H1 (cell line): ENCODE measurements around the gene RAET1L. TPM values are rescaled to one million over a fixed set of nuclear protein-coding genes. Genes with fewer than 3 reads are reported as not detected.

Experiments used
- FOSL1 ChIP-seq: IDR thresholded peaks from 2 replicates; pipeline ENCODE4 v1.6.1; 2011; ENCODE audit warnings: mild to moderate bottlenecking, low read depth, low read length, moderate library complexity; ENCODE audit not compliant: insufficient read depth
- GABPA ChIP-seq: IDR thresholded peaks from 2 replicates; pipeline ENCODE4 v1.6.1; 2011; ENCODE audit warnings: mild to moderate bottlenecking, low read length, moderate library complexity, borderline replicate concordance; ENCODE audit not compliant: insufficient read depth
- HDAC6 ChIP-seq: IDR thresholded peaks from one replicate; pipeline ENCODE4 v1.7.1; 2012; ENCODE audit warnings: low read depth, mild to moderate bottlenecking, inconsistent platforms, low read length, moderate library complexity
- JUN ChIP-seq: IDR thresholded peaks from 2 replicates; pipeline ENCODE4 v1.6.1; 2011; ENCODE audit warnings: low read depth, mild to moderate bottlenecking, improper control_type of control experiment, low read length
- KDM5A ChIP-seq: fragments of 200-600 bp; IDR thresholded peaks from 2 replicates; pipeline ENCODE4 v1.7.1; 2012; ENCODE audit warnings: mild to moderate bottlenecking, low read length, inconsistent platforms, mixed read lengths
- SP2 ChIP-seq: IDR thresholded peaks from 2 replicates; pipeline ENCODE4 v1.6.1; 2012; ENCODE audit warnings: mild to moderate bottlenecking, low read length, inconsistent platforms
- polyA plus RNA-seq, 7 experiments: library from polyadenylated mRNA; depleted of rRNA in 3 of 7; stranded (reverse) in 5 of 7; unstranded in 2 of 7; fragments of >200 nt in 5 of 7; fragments of 200-250 nt in 2 of 7; gene quantifications; 1 replicate in 5 of 7; 2 replicates in 1 of 7; 4 replicates in 1 of 7; pipeline versions ENCODE4 v1.2.1 to v1.2.3, GENCODE V29; 2011 to 2013; ENCODE audit warnings: missing spikeins in 2 of 7, mixed read lengths in 2 of 7
- total RNA-seq: library from RNA; stranded (reverse); fragmentation: NEBNext Ultra II Directional; extraction: Animal tissue kit (Norgen Biotek cat#: 25700); gene quantifications from 2 replicates; pipeline ENCODE4 v1.2.1, GENCODE V29; 2021
- TF ChIP-seq, protein P1 (sequence below): fragments of 300-600 bp; sonication (generic); IDR thresholded peaks from 2 replicates; pipeline ENCODE4 v1.7.1; 2012; ENCODE audit warnings: low read length, moderate library complexity, mild to moderate bottlenecking, inconsistent platforms; ENCODE audit not compliant: insufficient replicate concordance
- TF ChIP-seq, protein P2 (sequence below): IDR thresholded peaks from 2 replicates; pipeline ENCODE4 v1.6.1; 2012; ENCODE audit warnings: low read length, inconsistent platforms

RAET1L gene
- total and polyA plus RNA-seq, 2 of the 8 experiments (the other 6 are each of a cell fraction or from before 2014, with no cell fraction given) = not detected

DNA sequence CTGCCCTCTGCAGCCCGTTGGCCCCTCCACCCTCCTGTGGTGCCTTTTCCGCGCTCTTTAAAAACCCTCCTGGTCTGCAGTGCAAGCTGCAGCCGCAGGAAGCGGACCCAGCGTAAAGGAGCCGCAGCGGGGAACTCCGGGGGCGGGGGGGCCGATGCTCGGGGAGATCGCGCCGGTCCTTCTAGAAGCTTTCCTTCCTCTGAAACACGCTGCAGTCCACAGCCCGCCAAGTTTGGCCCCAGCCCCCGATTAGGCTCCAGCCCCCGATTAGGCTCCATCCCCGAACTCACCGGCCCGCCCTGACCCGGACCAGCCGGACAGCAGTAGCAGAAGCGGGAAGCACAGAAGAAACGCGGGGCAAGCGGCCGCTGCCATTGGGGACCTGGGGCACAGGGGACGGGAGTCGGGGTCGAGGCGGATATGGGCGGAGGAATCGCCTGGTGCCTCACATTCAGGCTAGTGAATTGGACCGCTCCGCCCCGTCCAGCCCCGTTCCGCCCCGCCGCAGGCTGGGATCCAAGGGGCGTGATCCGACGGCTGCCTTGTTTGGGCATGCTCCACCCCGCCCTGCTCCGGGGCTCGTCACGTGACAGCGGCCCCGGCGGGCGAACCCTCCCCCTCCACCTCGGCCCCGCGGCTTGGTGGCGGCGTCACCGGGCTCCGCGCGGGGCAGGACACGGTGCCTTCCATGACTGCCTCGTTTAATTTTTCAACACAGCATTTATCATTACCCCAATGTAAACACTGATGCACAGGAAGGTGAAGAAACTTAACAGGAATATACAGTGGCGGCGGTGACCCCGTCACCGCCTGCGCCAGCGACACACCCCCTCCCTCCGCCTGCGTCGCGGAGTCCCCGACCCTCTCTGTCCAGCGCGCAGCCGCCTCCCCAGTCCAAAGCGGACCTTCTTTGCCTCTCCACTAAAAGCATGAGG, 20.3 kb downstream of the RAET1L start (continued):
- TF ChIP-seq, protein P1, sequence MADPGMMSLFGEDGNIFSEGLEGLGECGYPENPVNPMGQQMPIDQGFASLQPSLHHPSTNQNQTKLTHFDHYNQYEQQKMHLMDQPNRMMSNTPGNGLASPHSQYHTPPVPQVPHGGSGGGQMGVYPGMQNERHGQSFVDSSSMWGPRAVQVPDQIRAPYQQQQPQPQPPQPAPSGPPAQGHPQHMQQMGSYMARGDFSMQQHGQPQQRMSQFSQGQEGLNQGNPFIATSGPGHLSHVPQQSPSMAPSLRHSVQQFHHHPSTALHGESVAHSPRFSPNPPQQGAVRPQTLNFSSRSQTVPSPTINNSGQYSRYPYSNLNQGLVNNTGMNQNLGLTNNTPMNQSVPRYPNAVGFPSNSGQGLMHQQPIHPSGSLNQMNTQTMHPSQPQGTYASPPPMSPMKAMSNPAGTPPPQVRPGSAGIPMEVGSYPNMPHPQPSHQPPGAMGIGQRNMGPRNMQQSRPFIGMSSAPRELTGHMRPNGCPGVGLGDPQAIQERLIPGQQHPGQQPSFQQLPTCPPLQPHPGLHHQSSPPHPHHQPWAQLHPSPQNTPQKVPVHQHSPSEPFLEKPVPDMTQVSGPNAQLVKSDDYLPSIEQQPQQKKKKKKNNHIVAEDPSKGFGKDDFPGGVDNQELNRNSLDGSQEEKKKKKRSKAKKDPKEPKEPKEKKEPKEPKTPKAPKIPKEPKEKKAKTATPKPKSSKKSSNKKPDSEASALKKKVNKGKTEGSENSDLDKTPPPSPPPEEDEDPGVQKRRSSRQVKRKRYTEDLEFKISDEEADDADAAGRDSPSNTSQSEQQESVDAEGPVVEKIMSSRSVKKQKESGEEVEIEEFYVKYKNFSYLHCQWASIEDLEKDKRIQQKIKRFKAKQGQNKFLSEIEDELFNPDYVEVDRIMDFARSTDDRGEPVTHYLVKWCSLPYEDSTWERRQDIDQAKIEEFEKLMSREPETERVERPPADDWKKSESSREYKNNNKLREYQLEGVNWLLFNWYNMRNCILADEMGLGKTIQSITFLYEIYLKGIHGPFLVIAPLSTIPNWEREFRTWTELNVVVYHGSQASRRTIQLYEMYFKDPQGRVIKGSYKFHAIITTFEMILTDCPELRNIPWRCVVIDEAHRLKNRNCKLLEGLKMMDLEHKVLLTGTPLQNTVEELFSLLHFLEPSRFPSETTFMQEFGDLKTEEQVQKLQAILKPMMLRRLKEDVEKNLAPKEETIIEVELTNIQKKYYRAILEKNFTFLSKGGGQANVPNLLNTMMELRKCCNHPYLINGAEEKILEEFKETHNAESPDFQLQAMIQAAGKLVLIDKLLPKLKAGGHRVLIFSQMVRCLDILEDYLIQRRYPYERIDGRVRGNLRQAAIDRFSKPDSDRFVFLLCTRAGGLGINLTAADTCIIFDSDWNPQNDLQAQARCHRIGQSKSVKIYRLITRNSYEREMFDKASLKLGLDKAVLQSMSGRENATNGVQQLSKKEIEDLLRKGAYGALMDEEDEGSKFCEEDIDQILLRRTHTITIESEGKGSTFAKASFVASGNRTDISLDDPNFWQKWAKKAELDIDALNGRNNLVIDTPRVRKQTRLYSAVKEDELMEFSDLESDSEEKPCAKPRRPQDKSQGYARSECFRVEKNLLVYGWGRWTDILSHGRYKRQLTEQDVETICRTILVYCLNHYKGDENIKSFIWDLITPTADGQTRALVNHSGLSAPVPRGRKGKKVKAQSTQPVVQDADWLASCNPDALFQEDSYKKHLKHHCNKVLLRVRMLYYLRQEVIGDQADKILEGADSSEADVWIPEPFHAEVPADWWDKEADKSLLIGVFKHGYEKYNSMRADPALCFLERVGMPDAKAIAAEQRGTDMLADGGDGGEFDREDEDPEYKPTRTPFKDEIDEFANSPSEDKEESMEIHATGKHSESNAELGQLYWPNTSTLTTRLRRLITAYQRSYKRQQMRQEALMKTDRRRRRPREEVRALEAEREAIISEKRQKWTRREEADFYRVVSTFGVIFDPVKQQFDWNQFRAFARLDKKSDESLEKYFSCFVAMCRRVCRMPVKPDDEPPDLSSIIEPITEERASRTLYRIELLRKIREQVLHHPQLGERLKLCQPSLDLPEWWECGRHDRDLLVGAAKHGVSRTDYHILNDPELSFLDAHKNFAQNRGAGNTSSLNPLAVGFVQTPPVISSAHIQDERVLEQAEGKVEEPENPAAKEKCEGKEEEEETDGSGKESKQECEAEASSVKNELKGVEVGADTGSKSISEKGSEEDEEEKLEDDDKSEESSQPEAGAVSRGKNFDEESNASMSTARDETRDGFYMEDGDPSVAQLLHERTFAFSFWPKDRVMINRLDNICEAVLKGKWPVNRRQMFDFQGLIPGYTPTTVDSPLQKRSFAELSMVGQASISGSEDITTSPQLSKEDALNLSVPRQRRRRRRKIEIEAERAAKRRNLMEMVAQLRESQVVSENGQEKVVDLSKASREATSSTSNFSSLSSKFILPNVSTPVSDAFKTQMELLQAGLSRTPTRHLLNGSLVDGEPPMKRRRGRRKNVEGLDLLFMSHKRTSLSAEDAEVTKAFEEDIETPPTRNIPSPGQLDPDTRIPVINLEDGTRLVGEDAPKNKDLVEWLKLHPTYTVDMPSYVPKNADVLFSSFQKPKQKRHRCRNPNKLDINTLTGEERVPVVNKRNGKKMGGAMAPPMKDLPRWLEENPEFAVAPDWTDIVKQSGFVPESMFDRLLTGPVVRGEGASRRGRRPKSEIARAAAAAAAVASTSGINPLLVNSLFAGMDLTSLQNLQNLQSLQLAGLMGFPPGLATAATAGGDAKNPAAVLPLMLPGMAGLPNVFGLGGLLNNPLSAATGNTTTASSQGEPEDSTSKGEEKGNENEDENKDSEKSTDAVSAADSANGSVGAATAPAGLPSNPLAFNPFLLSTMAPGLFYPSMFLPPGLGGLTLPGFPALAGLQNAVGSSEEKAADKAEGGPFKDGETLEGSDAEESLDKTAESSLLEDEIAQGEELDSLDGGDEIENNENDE = no peak
- TF ChIP-seq HDAC6 (no peak), KDM5A (no peak), SP2 (no peak), FOSL1 (no peak), JUN (no peak), GABPA (no peak)
- TF ChIP-seq, protein P2, sequence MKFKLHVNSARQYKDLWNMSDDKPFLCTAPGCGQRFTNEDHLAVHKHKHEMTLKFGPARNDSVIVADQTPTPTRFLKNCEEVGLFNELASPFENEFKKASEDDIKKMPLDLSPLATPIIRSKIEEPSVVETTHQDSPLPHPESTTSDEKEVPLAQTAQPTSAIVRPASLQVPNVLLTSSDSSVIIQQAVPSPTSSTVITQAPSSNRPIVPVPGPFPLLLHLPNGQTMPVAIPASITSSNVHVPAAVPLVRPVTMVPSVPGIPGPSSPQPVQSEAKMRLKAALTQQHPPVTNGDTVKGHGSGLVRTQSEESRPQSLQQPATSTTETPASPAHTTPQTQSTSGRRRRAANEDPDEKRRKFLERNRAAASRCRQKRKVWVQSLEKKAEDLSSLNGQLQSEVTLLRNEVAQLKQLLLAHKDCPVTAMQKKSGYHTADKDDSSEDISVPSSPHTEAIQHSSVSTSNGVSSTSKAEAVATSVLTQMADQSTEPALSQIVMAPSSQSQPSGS = no peak
